Thoracic aorta (tissue), 2 donors: ENCODE data around the gene EPHB3. TPM values are rescaled to one million over a fixed set of nuclear protein-coding genes. Genes with fewer than 3 reads are reported as not detected.

Experiments
- ATAC-seq: fragments of 150-250 bp; one replicate; pipeline ENCODE4 v1.8.0; 2017; ENCODE audit warnings: low read depth; ENCODE audit not compliant: insufficient number of reproducible peaks, low FRiP score
- DNase-seq: peaks from one replicate; pipeline ENCODE4 v3.0.0-alpha.2; 2020; ENCODE audit warnings: low spot score
- H3K27ac ChIP-seq, 2 donors: fragments of 200-600 bp; sonication (generic); 1 replicate in 1 of 2; 2 replicates in 1 of 2; pipeline ENCODE4 v1.5.1; 2016; ENCODE audit warnings: mild to moderate bottlenecking in 2 of 2, moderate library complexity in 2 of 2
- H3K27me3 ChIP-seq: fragments of 200-600 bp; sonication (generic); replicated peaks from 2 replicates; pipeline ENCODE4 v1.6.0; 2016; ENCODE audit warnings: mild to moderate bottlenecking; ENCODE audit not compliant: insufficient read depth
- H3K36me3 ChIP-seq: fragments of 200-600 bp; sonication (generic); one replicate; pipeline ENCODE4 v1.5.1; 2016
- H3K4me1 ChIP-seq, 2 donors: fragments of 200-600 bp; sonication (generic); 1 replicate in 1 of 2; 2 replicates in 1 of 2; pipeline versions ENCODE4 v1.5.1 to v1.6.0; 2016; ENCODE audit warnings: low read depth in 2 of 2, mild to moderate bottlenecking in 1 of 2; ENCODE audit not compliant: control insufficient read depth in 1 of 2
- H3K4me3 ChIP-seq: fragments of 200-600 bp; sonication (generic); 2 replicates; pipeline ENCODE4 v1.5.1; 2016; ENCODE audit warnings: mild to moderate bottlenecking
- H3K9me3 ChIP-seq: fragments of 200-600 bp; sonication (generic); 2 replicates; pipeline ENCODE4 v1.5.1; 2016
- total RNA-seq, 2 donors: library from RNA; depleted of rRNA; stranded (reverse); fragments of >200 nt; gene quantifications; one replicate each; pipeline versions ENCODE4 v1.1.0 to v1.2.3, GENCODE V29; 2016
- TF ChIP-seq, protein P1 (sequence below): fragments of 200-600 bp; sonication (generic); IDR thresholded peaks from one replicate; pipeline ENCODE4 v1.5.1; 2019; ENCODE audit warnings: antibody characterized with exemption

EPHB3 gene
- total RNA-seq, 2 donors from 2014 or later: 2.8 to 5.0 TPM

DNA sequence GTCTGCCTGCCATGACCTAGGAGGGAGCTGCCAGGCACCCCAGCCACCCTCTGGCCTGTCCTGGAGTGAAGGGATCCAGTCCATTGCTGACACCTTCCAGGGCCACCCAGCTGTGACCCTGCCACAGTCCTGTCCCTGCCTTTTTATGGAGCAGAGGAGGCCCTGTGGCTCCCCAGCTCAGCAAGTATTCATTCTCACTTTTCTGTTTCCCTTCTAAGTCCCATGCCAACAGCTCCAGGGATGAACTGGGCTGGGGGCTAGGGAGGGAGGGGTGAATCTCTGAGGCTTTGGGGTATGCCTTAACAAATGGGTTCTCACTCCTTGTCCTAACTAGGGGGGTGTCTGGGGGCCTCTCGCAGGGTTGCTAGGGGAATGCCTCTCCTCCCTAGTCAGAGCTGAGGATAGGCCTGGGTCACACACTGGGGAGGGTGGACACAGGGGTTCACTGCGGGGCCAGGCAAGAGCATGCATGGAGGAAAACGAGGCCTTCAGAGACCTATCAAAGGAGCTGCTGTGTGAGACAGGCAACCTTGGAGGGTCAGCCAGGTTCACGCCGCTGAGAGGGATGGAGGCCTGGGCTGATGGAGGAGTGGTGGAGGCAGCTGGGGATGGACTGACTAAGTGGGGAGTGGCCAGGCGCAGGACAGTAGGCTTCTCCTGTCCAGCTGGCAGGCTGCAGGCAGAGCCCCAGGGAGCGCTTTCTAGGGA, 31.8 kb downstream of the EPHB3 start:
- Histone ChIP-seq H3K27me3 (no peaks in the 10 kb centered on the region), H3K27ac (no peak overlapping the region), H3K9me3 (no peaks in the 10 kb centered on the region), H3K36me3 (no peaks in the 10 kb centered on the region), H3K4me3 (no peak overlapping the region), H3K4me1 (peaks cover 0 to 5% of the 10 kb centered on the region in 2 donors)
- TF ChIP-seq, protein P1, sequence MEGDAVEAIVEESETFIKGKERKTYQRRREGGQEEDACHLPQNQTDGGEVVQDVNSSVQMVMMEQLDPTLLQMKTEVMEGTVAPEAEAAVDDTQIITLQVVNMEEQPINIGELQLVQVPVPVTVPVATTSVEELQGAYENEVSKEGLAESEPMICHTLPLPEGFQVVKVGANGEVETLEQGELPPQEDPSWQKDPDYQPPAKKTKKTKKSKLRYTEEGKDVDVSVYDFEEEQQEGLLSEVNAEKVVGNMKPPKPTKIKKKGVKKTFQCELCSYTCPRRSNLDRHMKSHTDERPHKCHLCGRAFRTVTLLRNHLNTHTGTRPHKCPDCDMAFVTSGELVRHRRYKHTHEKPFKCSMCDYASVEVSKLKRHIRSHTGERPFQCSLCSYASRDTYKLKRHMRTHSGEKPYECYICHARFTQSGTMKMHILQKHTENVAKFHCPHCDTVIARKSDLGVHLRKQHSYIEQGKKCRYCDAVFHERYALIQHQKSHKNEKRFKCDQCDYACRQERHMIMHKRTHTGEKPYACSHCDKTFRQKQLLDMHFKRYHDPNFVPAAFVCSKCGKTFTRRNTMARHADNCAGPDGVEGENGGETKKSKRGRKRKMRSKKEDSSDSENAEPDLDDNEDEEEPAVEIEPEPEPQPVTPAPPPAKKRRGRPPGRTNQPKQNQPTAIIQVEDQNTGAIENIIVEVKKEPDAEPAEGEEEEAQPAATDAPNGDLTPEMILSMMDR: no peak
- DNase-seq (no peak), ATAC-seq (no peak)

DNA sequence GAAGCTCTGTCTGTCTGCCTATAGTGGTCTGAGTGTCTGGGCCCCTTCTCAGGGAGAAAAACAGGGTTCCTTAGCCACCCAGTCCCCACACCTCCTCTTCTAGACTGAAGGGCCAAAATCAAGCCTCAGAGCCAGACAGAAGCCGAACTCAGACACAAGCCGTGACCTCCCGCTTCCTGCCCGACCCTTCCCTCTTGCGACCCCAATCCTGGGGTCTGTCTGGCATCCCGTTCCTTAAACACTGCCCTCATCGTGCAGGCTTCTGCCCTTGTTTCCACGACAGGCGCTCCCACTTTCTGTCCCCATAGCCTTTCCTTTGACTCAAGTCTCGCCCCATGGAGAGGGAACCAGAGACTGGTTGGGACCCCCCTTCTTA, 32.3 kb downstream of the EPHB3 start:
- Histone ChIP-seq H3K4me1 (peaks cover 0 to 5% of the 10 kb centered on the region in 2 donors), H3K9me3 (no peaks in the 10 kb centered on the region), H3K4me3 (no peak overlapping the region), H3K27me3 (no peaks in the 10 kb centered on the region), H3K36me3 (no peaks in the 10 kb centered on the region), H3K27ac (no peak overlapping the region)
- DNase-seq (no peak), ATAC-seq (no peak)
- TF ChIP-seq, protein P1: no peak

DNA sequence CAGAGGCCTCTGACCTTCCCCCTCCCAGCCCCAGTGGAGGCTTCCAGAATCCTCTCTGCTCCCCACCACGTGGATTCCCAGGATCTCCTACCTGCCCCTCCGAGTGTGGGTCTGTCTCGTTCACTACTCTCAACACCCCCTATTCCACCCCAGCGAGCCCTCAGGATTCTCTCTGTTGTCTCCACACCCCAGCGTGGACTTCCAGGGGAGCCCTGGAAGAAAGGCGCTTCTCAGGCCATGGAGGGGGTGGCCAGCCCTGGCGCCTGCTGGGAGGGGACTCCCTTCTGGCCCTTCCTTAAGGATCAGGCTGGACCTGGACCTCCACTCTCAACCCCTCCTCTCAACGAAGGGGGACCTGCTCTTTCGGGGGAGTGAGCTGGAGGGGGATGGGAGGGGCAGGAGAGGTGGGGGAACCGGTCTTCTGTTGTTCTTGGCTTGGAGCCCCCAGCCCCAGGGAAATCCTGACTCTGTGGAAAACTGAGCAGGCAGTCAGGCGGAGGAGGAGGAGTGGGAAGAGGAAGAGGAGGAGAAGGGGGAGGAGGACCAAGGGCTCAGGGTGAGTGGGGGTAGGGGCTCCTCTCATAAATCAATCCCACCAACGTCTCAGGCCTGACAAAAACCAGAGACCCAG, 32.9 kb downstream of the EPHB3 start:
- Histone ChIP-seq H3K4me3 (no peak overlapping the region), H3K4me1 (peaks cover 0 to 5% of the 10 kb centered on the region in 2 donors), H3K27ac (no peak overlapping the region), H3K27me3 (no peaks in the 10 kb centered on the region), H3K9me3 (no peaks in the 10 kb centered on the region), H3K36me3 (no peaks in the 10 kb centered on the region)
- no peak for DNase-seq
- ATAC-seq: no peak
- TF ChIP-seq, protein P1: no peak

DNA sequence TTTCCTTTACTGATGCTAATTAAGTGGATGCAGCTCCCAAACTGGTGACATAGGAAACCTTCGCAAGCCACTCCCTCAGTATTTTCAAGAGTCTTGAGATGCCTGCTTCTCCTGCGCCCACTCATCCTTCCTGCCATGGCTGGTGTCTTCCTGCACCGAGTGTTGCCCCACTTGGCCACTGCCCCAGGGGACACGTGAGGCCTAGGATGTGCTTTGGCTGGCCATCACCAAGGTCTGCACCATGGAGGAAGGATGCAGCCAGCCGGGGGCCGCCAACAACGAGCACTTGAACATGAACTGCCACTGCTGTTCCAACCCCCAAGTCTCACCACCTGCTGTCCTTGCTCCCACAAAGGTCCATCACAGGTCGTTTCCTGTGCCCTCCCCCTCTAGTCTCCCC, 34.1 kb downstream of the EPHB3 start:
- DNase-seq: no peak

DNA sequence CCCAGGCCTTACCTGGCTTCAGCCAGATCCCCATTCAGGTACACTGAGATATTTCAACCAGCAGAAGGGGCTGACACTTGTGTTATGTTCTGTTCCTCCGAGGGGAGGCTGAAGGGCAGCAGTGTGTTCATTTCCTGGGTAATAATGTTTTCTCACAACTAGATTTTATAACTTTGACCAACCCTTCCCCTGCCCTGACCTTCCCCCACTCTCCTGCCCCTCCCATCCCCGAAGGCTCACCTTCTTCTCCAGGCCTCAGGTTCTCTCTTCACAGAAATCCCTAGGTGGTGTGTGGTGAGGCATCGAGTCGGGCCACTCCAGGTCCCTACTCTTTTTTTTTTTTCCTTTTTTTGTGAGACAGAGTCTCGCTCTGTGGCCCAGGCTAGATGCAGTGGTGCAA, 34.6 kb downstream of the EPHB3 start:
- Histone ChIP-seq H3K36me3 (no peaks in the 10 kb centered on the region), H3K4me3 (no peak overlapping the region), H3K4me1 (peaks cover 0 to 5% of the 10 kb centered on the region in 2 donors), H3K9me3 (no peaks in the 10 kb centered on the region), H3K27ac (no peak overlapping the region), H3K27me3 (no peaks in the 10 kb centered on the region)
- no peak for ATAC-seq
- DNase-seq: no peak
- TF ChIP-seq, protein P1: no peak

More for the DNA sequence above, 34.1 kb downstream of the EPHB3 start:
- peaks cover 0 to 5% of the 10 kb centered on the region in 2 donors for H3K4me1 ChIP-seq
- no peak overlapping the region for H3K27ac ChIP-seq
- H3K9me3 ChIP-seq: no peaks in the 10 kb centered on the region
- no peak for ATAC-seq
- no peak overlapping the region for H3K4me3 ChIP-seq
- no peaks in the 10 kb centered on the region for H3K27me3 ChIP-seq
- no peaks in the 10 kb centered on the region for H3K36me3 ChIP-seq
- TF ChIP-seq, protein P1: no peak
